Stimulated activated effector memory CD8-positive, alpha-beta T cell treated with anti-CD3 and anti-CD28 coated beads, Interleukin-12 subunit alpha, Interleukin-12 subunit beta, amount 100 ng/mL, for 72 hours (primary cell): ENCODE measurements around the gene BBOX1.
"Not testable (repeated sequence)": the region's sequence is repeated elsewhere in the genome, so short reads cannot be mapped to it uniquely, and the experiment has no call there.

Experiments used
- ATAC-seq: fragments of 150-1000 bp; cut with Tn5 transposase; 2 replicates; pipeline ENCODE4 v1.10.0; 2021
- DNase-seq, 2 donors: peaks; one replicate each; pipeline ENCODE4 v3.0.0; 2021 to 2022; ENCODE audit warnings: low spot score in 2 of 2
- H3K27ac Mint-ChIP-seq: one replicate; pipeline ENCODE4 v1.8.0; 2022; ENCODE audit warnings: mild to moderate bottlenecking, mixed read lengths
- H3K36me3 Mint-ChIP-seq: one replicate; pipeline ENCODE4 v1.8.0; 2022; ENCODE audit warnings: mild to moderate bottlenecking, mixed read lengths
- H3K4me1 Mint-ChIP-seq: one replicate; pipeline ENCODE4 v1.8.0; 2022; ENCODE audit warnings: mixed read lengths
- H3K4me3 Mint-ChIP-seq: one replicate; pipeline ENCODE4 v1.8.0; 2022; ENCODE audit warnings: mild to moderate bottlenecking, mixed read lengths
- H3K9me3 Mint-ChIP-seq: one replicate; pipeline ENCODE4 v1.8.0; 2022; ENCODE audit warnings: mixed read lengths

BBOX1 gene

DNA sequence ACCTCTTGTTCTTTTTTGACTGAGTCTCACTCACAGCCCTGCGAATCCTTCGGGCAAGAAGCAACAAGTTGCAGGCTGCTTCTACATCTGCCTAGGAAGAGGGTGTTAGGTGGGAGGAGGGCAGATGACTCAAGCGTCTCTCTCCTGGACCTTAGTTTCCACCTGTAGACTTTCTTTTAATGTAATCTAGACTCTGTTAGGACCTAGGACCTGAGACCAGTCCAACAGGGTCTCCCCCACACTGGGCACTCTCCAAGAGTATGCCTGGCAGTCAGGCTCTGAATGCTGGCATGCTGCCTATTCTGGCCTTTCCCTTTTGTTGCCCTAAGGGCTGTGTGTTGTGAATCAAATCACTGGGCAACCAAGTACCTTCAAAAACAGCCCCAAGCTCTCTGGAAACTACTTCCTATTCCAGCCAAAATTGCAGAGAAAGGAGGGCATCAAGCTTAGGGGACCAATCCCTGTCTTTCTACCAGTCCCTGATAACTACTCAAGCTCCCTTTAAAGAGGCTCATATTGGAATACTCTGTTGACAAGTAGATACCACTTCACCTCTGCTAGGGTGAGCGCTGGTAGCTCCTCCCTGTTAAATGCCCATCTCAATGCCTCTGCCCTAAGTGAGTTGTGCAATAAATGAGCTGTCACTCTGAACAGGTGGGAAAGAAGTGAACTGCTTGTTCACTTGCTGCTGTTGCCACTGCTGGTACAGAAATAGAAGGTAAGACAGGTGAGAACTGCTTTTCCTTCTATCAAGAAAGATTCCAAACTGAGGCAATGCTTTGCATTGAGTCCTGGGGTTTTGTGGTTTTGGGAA, at the start of gene BBOX1:
Gene BBOX1 (plus strand): TSS at position 514 of the 814 bp plus-strand sequence. CDS start 14,616 bp downstream, outside the sequence.
- H3K36me3 Mint-ChIP-seq: no peaks in the 10 kb centered on the region
- H3K4me3 Mint-ChIP-seq: no peak within 1 kb of the TSS
- DNase-seq: no peak
- no peak within 1 kb of the TSS for H3K27ac Mint-ChIP-seq
- H3K9me3 Mint-ChIP-seq: peaks cover 7% of the 10 kb centered on the region
- ATAC-seq: no peak
- H3K4me1 Mint-ChIP-seq: no peaks in the 10 kb centered on the region

GRCh38 chr11:26992031-26992541, 48.5 kb upstream of the BBOX1 start:
- no peak for DNase-seq
- no peak for ATAC-seq
- no peak overlapping the region for H3K4me3 Mint-ChIP-seq
- no peaks in the 10 kb centered on the region for H3K4me1 Mint-ChIP-seq
- peaks cover 11% of the 10 kb centered on the region for H3K9me3 Mint-ChIP-seq
- no peak overlapping the region for H3K27ac Mint-ChIP-seq
- no peaks in the 10 kb centered on the region for H3K36me3 Mint-ChIP-seq

DNA sequence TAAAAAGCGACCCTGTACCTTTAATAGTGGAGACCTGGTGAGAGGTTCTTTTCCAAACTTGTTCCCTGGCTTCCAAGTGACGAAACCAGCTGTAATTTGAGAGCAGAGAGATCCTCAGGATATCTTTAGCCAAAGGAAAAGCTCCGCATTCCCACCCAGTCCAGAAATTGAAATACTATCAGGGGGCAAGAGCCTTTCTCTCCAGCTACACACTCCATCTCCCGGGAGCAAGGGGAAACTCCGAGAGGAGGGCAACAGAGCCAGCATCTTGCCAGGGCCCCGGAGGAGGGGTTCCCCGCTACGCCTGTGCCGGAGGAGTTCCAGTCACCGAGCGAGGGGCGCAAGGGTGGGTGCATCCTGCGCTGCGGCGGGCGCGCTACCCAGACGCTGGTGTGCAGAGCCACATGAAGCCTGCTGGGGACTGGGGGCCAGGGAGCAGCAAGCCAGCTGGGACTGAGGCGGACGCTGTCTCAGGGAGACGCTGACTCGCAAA, 46.6 kb upstream of the BBOX1 start, which contains the start of gene FIBIN:
Gene FIBIN (plus strand): TSS at position 148 of the 493 bp plus-strand sequence. CDS start 415 bp downstream, outside the sequence.
- H3K9me3 Mint-ChIP-seq: peaks cover 7% of the 10 kb centered on the region
- no peak within 1 kb of the TSS for H3K27ac Mint-ChIP-seq
- no peak within 1 kb of the TSS for H3K4me3 Mint-ChIP-seq
- no peaks in the 10 kb centered on the region for H3K36me3 Mint-ChIP-seq
- ATAC-seq (no peak), DNase-seq (no peak)
- no peaks in the 10 kb centered on the region for H3K4me1 Mint-ChIP-seq

GRCh38 chr11:26994631-26995095, 46.0 kb upstream of the BBOX1 start:
- no peak for ATAC-seq
- Mint-ChIP-seq H3K9me3 (peaks cover 3% of the 10 kb centered on the region), H3K27ac (no peak overlapping the region), H3K4me1 (no peaks in the 10 kb centered on the region), H3K36me3 (no peaks in the 10 kb centered on the region), H3K4me3 (no peak overlapping the region)
- DNase-seq: no peak

DNA sequence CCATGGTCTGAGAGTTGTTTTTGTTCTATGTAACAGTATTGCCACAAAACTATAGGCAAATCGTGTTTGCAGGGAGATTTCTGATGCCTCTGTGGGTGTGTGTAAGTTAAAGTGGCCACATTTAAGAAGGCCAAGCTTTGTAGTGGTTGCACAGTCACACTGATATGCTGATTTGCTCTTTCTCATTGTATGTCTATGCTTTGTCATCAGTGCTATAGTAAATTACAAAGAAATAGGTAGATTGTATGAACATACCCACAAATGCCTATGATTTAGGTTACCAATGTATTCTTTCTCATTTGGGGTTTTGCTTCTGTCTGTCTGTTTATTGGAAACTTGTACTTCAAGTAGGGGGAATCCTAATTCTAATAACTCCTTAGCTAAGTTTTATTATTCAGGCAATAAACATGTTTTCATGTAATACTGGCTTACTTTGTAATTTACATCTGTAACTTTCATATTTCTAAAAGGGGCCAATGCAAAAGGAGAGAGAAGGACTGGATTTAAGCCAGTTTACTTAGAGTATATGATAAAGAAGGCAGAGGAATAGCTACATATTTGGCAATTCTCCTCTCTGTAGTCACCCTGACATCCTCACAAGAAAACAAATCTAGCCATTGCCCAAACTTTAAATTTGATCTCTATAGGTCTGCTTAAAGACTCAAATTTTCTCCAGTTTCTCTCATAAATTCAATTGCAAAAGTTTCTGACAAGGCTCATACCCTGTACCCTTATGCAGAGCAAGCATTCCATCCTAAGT, 44.7 kb upstream of the BBOX1 start:
- Mint-ChIP-seq H3K4me1 (no peaks in the 10 kb centered on the region), H3K36me3 (no peaks in the 10 kb centered on the region), H3K27ac (no peak overlapping the region), H3K4me3 (no peak overlapping the region), H3K9me3 (peaks cover 2% of the 10 kb centered on the region)
- no peak for ATAC-seq
- no peak for DNase-seq

DNA sequence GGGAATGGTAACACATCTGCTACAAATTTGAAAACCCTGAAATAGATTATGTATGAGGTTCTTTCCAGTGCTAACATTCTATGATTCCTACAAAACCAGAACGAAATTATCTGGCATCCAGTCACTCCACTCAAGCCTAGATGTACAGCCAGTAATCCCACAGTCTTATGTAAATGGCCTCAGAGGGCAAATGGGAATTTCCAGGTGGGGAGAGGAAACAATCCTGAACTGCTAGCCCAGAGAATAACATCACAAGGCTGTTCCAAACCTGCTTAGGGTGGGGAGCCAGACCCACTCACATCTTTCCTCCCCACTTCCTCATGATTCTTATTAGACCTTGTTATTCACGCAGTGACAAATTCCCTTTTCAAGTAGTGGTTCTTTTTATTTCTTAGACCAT, 43.2 kb upstream of the BBOX1 start:
- DNase-seq: no peak
- peaks cover 2% of the 10 kb centered on the region for H3K9me3 Mint-ChIP-seq
- H3K27ac Mint-ChIP-seq: no peak overlapping the region
- no peak for ATAC-seq
- H3K4me1 Mint-ChIP-seq: no peaks in the 10 kb centered on the region
- H3K36me3 Mint-ChIP-seq: no peaks in the 10 kb centered on the region
- no peak overlapping the region for H3K4me3 Mint-ChIP-seq

DNA sequence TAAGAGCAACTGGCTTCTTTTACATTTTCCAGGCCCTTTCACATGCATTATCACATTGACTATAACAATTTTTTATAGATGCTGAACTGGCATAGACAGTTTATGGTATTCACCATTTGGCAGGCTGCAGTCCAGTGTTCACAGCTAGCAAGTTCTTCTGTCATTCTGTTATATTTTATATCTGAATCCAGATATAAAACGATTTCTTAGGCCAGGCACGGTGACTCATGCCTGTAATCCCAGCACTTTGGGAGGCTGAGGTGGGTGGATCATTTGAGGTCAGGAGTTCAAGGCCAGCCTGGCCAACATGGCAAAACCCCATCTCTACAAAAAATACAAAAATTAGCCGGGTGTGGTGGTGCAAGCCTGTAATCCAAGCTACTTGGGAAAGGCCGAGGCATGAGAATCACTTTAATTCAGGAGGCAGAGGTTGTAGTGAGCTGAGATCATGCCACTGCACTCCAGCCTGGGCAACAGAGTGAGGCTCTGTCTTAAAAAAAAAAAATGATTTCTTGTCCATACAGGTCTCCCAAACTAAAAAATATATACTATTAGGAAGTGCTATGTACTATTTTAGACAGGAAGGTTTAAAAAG, 39.4 kb upstream of the BBOX1 start:
- not testable (repeated sequence) for H3K27ac Mint-ChIP-seq, H3K9me3 Mint-ChIP-seq, H3K36me3 Mint-ChIP-seq, H3K4me1 Mint-ChIP-seq, H3K4me3 Mint-ChIP-seq, DNase-seq, ATAC-seq

DNA sequence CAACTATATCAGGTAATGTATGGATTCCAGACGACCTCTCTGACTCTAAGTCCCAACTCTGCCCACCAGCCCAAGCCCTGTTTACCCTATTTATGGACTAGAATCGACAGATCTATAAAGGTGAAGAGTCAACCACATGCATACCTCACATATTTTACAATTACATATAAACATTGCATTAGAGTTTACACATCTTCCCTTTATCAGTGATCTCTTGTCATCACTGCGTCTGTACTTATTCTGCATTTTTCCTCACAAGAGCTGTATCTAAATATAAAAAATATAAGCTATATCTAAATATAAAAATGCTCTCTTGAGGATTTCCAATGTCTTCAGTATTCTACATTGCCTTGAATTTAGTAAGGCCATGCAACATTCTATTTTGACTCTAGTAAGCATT, 38.2 kb upstream of the BBOX1 start:
- ATAC-seq: no peak
- Mint-ChIP-seq H3K9me3 (peaks cover 2% of the 10 kb centered on the region), H3K27ac (no peak overlapping the region), H3K4me1 (no peaks in the 10 kb centered on the region), H3K36me3 (no peaks in the 10 kb centered on the region), H3K4me3 (no peak overlapping the region)
- no peak for DNase-seq

DNA sequence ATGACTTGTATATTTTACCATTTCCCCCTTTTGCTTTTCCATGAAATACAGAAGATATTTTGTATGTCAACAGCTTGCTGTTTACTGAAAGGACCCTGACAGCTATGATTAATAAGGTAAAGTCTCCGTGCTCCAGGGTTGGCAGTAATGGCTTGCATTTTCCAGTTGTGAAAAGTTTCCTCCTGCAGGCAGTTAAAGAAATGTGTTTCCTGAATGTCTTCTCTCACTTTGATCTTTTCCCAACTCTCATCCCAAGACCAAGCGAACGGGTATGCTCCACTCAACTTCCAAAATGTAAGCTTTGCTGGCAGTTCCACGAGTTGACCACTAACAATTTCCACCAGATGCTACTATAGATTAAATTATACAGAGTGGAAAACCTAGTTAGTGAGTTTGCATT, 37.8 kb upstream of the BBOX1 start:
- no peak overlapping the region for H3K4me3 Mint-ChIP-seq
- peaks cover 2% of the 10 kb centered on the region for H3K9me3 Mint-ChIP-seq
- H3K36me3 Mint-ChIP-seq: no peaks in the 10 kb centered on the region
- DNase-seq: no peak
- H3K4me1 Mint-ChIP-seq: no peaks in the 10 kb centered on the region
- no peak overlapping the region for H3K27ac Mint-ChIP-seq
- ATAC-seq: no peak

- no peaks in the 10 kb centered on the region for H3K4me1 Mint-ChIP-seq
- ATAC-seq (no peak), DNase-seq (no peak)
- no peak overlapping the region for H3K27ac Mint-ChIP-seq
- H3K9me3 Mint-ChIP-seq: peaks cover 2% of the 10 kb centered on the region
- H3K4me3 Mint-ChIP-seq: no peak overlapping the region
- H3K36me3 Mint-ChIP-seq: no peaks in the 10 kb centered on the region
These were observed 36.5 kb upstream of the BBOX1 start for GRCh38 chr11:27004103-27004502.

DNA sequence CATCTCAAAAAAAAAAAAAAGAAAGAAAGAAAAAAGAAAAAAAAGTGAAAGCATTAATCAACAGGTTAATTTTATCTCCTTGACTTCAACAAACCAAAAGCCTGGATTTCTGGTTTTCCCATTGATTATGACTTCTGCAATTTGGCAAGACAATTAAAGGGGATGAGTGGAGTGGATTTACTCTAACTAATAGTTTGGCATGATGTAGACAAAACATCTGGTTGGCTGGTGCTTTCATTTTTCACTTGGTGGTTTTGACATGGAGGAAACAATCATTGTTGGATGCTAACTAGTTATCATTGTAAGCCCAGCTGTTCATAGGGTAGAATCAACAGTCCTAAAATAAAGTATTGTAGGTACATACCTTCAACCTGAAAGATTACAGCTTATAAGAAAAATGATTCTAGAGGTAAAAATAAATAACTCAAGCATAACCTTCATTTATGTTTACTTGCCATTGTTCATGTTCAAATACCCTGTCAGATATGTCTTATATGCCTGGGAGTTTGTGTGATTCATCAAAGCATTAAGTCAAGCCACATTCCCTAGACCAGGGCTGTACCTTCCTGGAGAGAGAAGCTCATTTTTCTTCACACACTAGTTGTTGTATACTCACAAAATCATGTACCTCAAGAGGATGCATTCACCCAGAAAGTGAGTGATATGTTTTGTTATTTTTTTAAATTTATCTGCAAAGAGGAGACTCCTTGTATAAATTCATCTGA, 31.6 kb upstream of the BBOX1 start:
- Mint-ChIP-seq H3K4me3 (no peak overlapping the region), H3K27ac (no peak overlapping the region), H3K9me3 (peaks cover 7% of the 10 kb centered on the region), H3K36me3 (no peaks in the 10 kb centered on the region), H3K4me1 (no peaks in the 10 kb centered on the region)
- ATAC-seq (no peak), DNase-seq (no peak)

DNA sequence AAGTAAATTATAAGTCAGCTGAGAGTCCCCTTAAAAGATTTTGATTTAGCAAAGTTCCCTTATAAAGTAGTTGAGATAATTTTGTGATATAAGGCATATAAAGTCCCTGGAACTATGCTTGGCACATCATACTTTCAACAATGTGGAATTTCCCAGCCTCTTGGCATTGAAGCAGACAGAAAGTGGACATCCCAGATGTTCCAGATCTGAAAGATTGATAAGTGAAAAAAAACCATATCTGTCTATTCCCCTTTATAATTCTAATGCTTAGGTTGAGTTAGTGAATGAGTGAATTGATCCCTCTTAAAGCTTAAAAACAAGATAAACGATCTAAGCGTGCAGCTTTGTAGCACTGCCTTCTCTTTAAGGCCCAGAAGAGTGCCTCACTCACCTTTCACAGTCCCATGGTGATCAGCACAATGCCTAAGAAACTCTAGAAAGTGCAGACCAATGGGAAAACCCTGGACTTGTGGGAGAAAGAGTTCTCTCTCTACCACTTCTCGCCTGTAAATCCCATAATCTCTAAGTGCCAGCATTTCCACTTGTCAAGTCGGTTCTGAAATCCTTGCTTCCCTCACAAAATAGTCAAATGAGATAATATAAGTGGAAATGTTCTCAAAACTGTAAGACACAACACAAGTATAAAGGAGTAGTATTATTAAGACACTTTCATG, 28.9 kb upstream of the BBOX1 start:
- ATAC-seq: no peak

GRCh38 chr11:27012234-27012921, 28.2 kb upstream of the BBOX1 start:
- H3K27ac Mint-ChIP-seq: no peak overlapping the region
- no peaks in the 10 kb centered on the region for H3K4me1 Mint-ChIP-seq
- peaks cover 7% of the 10 kb centered on the region for H3K9me3 Mint-ChIP-seq
- H3K36me3 Mint-ChIP-seq: no peaks in the 10 kb centered on the region
- DNase-seq (no peak), ATAC-seq (no peak)
- no peak overlapping the region for H3K4me3 Mint-ChIP-seq

More for the DNA sequence above, 28.9 kb upstream of the BBOX1 start:
- no peaks in the 10 kb centered on the region for H3K36me3 Mint-ChIP-seq
- H3K4me1 Mint-ChIP-seq: no peaks in the 10 kb centered on the region
- H3K9me3 Mint-ChIP-seq: peaks cover 7% of the 10 kb centered on the region
- DNase-seq: no peak
- no peak overlapping the region for H3K4me3 Mint-ChIP-seq
- H3K27ac Mint-ChIP-seq: no peak overlapping the region
